GM12801 (cell line): ENCODE results near the gene GATA2.

ENCODE experiments used
- TF ChIP-seq, protein P1 (sequence below): IDR thresholded peaks from one replicate; pipeline ENCODE4 v1.5.1; 2011; ENCODE audit warnings: control low read depth; ENCODE audit not compliant: insufficient read length; ENCODE audit errors: extremely low read depth

GATA2 gene

DNA sequence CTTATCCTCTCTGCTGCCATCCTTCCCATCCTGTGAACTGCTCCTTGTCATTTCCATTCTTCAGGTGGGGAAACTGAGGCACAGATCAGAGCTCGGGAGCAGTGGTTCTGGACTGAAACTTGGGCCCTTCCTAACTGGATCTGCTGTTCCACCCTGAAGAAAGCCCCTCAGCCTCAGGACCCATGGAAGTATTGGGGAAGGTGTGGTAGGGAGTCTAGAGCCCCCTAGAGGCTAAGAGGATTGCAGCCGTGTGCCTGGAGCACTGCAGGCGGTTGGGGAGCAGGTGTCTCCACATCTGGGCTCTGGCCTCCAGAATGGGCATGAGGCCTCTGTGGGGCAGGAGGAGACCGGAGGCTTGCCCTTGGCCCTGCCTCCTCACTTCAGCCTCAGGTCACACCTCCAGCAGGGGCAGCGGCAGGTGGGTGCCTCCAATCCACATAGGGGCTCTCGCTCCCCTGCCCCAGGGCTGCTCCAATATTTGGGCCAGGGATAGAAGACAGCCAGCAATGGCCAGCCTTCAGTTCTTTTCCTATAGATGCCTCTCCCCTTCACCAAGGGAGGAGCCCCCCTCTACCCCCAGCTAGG lies 54.4 kb downstream of the GATA2 start:
- TF ChIP-seq, protein P1, sequence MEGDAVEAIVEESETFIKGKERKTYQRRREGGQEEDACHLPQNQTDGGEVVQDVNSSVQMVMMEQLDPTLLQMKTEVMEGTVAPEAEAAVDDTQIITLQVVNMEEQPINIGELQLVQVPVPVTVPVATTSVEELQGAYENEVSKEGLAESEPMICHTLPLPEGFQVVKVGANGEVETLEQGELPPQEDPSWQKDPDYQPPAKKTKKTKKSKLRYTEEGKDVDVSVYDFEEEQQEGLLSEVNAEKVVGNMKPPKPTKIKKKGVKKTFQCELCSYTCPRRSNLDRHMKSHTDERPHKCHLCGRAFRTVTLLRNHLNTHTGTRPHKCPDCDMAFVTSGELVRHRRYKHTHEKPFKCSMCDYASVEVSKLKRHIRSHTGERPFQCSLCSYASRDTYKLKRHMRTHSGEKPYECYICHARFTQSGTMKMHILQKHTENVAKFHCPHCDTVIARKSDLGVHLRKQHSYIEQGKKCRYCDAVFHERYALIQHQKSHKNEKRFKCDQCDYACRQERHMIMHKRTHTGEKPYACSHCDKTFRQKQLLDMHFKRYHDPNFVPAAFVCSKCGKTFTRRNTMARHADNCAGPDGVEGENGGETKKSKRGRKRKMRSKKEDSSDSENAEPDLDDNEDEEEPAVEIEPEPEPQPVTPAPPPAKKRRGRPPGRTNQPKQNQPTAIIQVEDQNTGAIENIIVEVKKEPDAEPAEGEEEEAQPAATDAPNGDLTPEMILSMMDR: no peak

DNA sequence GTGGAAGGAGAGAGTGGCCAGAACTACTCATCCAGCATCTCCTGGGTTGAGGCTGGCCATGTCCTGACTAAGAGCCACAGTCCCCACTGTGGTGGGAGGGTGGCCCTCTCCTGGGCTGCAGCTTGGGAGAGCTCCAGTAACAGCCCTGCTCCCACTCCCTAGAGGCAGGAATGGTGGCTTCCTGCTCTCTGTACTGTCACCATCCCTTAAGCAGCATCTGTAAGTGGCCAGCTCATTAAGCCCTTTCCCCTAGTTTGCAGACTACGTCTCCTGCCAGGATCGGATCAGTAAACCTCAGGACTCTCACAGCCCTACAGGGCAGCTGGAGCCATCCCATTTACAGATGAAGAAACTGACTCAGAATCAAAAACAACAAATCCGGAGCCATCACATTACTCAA lies 56.8 kb downstream of the GATA2 start:
- TF ChIP-seq, protein P1: no peak

DNA sequence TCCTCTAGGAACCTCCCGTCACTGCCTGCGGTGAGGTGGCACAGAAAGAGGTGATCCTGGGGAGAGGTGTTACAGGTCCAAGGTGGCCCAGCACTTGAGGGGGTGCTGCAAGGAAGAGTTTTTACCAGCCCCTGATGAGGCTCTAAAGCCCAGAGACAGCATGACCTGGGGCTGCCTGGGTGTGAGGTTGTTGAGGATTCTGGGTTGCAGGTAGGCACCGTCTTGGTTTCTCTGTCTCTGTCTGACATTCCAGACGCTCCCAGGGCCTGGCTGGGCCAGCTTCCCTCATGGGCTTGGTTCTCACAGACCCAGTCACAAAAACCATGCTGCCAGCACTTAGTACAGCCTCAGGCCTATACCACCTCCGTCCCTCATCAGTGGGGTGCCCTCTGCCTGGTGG lies 57.4 kb downstream of the GATA2 start:
- TF ChIP-seq, protein P1: no peak

DNA sequence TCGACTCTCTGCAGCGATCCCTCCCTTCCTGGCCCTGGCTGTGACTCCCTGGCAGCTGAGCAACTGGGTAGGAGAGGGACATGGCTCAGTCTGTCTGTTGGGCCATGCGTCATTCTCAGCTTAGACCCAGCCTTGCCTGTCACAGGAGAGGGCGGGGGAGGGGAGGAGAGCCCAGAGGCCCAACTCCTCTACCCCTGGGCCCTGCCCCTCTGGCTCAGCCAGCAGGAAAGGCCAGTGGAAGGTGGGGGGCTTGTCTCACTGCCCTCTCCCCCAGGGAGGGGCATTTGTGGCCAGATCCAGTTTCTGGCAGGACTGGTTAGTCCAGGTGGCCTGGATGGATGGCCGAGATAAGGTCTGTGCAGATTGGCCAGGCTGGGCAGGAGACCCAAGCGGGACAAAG lies 57.9 kb downstream of the GATA2 start:
- TF ChIP-seq, protein P1: no peak

DNA sequence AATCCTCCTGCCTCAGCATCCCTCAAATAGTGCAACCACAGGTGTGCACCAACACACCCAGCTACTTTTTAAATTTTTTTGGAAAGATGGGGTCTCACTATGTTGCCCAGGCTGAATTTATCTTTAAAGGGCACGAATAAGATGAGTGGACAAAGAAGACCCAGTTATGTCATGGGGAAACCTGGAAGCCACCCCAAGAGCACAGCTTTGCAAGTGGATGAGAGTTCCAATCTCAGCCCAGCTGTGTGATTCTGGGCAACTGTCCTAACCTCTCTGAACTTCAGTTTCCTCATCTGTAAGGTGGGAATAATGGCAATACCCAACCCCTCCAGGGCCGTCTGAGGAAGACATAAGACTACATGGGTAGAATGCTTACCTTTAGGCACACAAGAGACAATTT lies 58.5 kb downstream of the GATA2 start:
- TF ChIP-seq, protein P1: no peak

DNA sequence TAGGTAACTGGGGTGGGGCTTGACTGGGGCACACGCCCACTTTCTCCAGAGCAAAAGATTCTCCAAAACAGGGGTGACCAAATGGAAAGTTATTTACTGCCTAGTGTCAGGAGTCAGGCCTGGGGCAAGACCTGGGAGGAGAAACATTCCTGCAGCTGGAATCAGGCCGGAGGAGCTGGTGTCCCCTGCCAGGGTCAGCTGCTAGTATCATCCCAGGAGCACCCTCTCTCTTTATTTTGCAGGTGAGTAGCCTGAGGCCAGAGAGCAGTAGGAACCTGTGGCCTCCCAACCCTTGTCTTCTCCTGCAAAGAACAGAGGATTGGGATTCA lies 59.2 kb downstream of the GATA2 start:
- TF ChIP-seq, protein P1: no peak

DNA sequence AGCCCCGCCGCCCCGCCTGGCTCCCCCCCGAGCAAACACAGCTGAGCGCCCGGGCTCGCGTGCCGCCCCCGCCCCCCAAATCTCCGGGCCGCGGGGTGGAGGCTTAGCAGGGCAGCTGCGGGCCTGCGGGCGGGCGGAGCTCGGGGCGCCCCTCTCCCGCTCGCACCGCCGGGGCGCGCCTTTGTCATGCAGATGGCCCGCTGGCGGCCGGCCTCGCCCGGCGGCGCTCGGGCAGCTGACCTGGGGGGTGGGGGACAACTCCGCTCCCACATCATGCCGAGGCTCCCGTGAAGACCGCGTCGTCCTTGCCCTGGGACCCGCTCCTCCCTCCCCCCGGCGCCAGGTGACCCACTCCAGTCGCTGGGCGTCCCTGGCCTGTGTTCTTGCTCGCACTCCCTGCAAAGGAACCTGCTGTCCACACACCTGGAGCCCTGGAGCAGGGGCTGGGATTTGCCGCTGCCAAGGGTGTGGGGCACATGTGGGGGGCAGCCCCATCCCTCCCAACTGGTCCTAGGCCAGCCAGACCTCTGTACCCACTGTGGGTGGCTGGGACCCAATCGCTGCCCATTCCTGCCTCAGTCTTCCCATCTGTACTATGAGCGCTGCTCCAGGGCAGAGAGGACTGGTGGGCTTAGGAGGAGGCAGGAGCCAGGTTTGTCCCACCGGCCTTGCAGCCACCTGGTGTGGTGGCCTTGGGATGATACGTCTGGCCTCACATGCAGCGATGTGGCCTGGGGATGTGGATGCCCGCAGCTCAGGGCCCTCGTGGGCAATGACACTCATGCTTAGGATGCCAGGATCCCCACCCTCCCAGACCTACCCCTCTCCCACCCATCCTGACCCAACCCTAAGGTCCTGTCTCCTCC lies 59.8 kb downstream of the GATA2 start:
- TF ChIP-seq, protein P1: no peak
